GM21619 (cell line): Measurements from ENCODE around the gene SPOPL.
A peak's percentile ranks its signal among the peaks of the same experiment; 100 is the strongest.
"Not testable (repeated sequence)": the region's sequence is repeated elsewhere in the genome, so short reads cannot be mapped to it uniquely, and the experiment has no call there.

Source experiments
- ATAC-seq: cut with Tn5 transposase; IDR thresholded peaks from one replicate; pipeline ENCODE4 v1.9.1; 2021; ENCODE audit not compliant: unreplicated experiment

The SPOPL gene

DNA sequence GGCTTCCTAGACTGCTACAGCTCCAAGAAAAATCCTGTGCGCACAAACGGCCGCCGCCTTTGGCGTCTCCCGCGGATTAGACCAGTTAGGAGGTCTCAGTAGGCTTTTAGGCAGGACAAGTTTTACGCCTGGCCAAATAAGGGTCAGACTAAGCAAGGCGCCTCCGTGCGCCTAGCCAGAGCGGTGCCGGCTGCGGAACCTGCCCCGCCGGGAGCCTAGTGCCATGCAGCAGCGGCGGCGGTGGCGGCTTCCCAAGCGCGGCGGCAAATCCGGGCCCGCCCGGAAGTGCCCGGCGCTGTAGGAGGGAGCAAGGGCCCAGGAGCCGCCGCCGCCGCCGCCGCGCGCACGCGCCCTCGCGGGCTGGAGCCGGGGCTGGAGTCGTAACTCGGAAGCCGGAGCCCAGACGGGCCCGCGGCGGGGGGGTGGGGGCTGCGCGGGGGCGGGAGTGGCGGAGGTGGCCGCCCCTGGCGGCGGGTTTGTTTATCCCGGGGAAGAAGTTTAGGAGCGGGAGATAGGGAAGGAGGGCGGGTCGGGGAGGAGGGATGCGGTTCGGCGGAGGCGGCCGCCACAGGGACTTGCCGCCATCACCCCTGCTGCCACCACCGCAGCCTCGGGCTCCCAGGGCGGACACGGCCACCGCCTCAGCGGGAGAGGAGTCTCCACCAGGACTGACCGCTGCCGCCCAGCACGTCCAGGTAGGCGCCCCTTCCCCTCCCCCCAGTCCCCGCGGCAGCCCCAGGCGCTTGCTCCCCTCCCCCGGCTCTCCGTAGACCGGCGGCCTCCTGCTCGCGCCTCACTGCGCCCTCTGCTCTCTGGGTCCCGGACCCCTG lies at the start of gene SPOPL:
SPOPL (plus strand) TSS at position 346 of the 830 bp plus-strand sequence. CDS start 48,447 bp downstream, outside the sequence.
- ATAC-seq, result peak; percentile 64

- no peak for ATAC-seq
Measured at GRCh38 chr2:138452324-138452723, 49.2 kb upstream of the SPOPL start.

GRCh38 chr2:138453815-138454214 lies 47.8 kb upstream of the SPOPL start:
- no peak for ATAC-seq

DNA sequence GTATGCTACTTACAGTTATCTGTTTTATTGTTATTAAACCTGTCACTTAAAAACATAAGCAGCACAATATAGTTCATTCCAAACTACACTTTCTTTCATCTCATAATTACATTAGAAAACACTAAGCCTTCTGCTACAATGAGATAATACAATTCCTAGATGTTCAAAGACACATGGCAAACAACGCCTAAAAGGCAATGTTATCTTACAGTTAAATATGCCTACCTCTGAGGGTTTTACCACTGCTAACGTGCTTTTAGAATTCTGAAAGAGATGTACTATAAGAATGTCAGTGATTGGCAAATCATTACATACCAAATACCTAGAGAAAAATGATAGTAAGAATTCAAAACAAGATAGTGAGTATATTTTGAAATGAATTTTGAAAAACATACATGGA lies 46.8 kb upstream of the SPOPL start:
- no peak for ATAC-seq

- no peak for ATAC-seq
Measured at GRCh38 chr2:138455275-138455674, 46.3 kb upstream of the SPOPL start.

- ATAC-seq, result no peak
Measured at GRCh38 chr2:138455691-138456090, 45.9 kb upstream of the SPOPL start.

- not testable (repeated sequence) for ATAC-seq
Measured at GRCh38 chr2:138462689-138463088, 38.9 kb upstream of the SPOPL start.

GRCh38 chr2:138468617-138469016 lies 33.0 kb upstream of the SPOPL start:
- ATAC-seq, result no peak

DNA sequence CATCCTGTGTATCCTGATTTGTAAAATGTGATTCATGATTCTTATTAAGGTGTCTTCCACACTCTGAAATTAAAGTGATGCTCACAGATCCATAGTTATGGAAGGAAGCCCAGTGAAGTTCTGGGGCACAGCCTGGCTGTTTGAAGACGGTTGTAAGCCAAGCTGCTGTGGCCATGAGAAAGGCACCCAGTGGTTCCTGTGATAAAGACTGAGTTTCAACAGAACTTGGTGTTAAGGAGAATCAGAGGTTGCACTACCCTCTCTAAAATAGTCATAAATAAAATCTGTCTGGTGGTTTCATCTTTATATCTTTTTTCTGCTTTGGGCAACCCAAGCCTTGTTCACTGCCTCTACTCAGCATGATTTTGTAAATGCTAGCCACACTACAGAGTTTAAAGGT lies 32.2 kb upstream of the SPOPL start:
- no peak for ATAC-seq

DNA sequence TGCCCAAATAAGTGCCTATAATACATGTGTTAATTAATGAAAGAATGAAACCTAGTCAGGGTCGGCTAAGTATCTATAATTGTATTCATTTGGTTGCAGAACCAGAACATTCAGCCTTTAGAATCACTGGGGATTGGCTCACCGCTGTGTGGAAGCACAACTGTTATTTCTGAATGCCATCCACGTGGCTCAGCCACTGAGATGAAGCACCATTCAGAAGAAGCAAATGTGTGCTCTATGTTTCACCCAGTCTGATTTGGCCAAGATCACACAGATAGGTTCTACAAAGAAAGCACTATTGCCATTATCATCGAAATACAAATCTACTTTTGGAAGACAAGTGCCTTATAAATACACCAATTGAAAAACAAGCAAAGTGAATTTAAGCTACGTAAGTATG lies 30.6 kb upstream of the SPOPL start:
- no peak for ATAC-seq

DNA sequence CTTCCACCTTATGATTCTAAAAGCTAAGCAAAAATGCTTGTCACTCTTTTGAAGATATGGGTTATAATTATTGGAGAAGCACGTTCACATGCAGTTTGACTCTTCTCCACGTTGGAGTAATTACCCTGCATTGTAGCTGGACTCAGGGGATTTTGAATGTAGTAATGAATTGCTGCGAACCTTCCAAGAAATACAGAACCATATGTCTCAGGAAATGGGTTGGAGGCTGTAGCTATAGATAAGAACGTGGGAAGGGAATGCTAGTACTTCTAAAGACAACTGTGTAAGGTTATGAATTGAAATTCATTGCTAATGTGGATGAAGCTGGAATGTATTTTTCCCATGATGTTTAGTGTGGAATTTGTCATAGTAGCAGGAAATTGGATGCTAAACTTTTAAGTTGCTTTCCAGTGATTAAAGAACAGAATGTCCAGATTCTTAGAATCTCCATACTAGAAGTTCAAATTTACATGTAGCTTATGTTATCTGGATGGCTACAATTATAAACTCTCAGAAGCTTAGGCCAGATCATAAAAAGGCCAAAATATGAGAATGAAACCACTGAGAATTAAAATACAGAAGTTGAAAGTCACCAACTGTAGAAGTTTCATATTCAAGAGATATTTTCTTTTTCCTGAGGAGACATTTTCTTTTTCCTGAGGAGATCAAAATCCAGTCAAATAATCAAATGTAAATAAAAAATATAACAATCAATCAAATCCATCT lies 27.3 kb upstream of the SPOPL start:
- no peak for ATAC-seq

DNA sequence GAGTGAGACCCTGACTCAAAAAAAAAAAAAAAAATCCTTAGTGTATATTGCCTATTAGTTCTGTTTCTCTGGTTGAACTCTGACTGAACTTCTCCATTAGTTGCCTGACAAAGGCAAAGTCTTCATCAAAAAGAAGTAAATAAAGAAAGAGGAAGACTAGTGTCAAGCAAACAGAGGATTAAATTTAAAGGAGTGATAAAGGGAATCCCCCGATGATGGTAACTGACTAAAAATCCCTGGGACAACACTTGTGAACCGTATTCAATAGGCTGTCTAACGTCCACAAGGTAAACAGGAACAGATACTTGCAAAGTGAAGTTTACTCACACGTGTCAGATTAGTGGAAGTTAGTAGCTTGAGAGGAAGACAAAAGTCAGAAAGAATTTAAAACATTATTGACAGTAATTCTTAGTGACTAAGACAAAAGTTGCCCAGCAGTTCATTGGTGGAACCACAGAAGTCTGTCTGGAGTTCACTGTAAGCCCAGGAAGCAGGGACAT lies 26.2 kb upstream of the SPOPL start:
- ATAC-seq, result peak; percentile 85

GRCh38 chr2:138476186-138476585 lies 25.4 kb upstream of the SPOPL start:
- no peak for ATAC-seq

DNA sequence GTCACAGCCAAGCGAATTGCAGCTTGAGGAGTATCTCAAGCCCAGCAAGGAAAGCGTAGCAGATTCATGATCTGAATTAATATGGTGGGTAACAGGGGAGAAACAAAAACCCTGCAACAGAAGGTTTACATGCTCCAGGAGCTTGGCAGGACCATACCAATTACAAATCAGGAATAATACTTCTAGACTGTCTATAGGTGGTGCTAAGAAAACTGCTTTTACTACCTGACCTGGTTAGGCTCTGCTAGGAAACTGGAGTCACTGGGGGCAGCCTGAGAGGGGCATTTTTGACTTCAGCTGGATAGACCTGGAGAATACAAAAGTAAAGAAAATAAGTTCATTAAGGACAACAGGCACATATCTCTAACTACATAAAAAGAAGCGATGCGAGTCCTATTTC lies 24.6 kb upstream of the SPOPL start:
- ATAC-seq, result no peak

DNA sequence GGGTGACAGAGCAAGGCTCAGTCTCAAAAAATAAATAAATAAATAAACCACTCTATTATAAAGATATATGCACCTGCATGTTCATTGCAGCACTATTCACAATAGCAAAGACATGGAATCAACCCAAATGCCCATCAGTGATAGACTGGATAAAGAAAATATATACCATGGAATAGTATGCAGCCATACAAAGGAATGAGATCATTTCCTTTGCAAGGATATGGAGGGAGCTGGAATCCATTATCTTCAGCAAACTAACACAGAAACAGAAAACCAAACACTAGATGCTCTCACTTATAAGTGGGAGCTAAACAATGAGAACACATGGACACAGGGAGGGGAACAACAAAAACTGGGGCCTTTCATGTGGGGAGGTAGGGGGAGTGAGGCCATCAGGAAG lies 18.8 kb upstream of the SPOPL start:
- not testable (repeated sequence) for ATAC-seq

DNA sequence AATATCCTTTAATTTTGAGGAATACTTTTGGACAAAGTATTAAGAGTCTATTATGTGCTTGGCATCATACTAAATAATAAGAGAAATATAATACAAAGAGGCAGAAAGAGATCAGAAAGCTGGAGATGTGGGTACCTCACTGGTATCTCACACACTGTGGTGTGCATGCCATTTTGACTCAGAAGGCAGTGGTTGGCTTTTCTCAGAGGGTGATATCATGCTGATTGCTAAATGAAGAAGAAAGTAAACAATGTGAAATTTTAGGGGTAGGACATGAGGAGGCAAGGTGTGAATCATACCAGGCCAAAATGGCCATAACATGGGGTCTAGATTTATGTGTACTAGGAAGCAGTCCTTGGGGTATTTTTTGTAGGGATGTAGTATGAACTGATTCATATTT lies 16.6 kb upstream of the SPOPL start:
- no peak for ATAC-seq

DNA sequence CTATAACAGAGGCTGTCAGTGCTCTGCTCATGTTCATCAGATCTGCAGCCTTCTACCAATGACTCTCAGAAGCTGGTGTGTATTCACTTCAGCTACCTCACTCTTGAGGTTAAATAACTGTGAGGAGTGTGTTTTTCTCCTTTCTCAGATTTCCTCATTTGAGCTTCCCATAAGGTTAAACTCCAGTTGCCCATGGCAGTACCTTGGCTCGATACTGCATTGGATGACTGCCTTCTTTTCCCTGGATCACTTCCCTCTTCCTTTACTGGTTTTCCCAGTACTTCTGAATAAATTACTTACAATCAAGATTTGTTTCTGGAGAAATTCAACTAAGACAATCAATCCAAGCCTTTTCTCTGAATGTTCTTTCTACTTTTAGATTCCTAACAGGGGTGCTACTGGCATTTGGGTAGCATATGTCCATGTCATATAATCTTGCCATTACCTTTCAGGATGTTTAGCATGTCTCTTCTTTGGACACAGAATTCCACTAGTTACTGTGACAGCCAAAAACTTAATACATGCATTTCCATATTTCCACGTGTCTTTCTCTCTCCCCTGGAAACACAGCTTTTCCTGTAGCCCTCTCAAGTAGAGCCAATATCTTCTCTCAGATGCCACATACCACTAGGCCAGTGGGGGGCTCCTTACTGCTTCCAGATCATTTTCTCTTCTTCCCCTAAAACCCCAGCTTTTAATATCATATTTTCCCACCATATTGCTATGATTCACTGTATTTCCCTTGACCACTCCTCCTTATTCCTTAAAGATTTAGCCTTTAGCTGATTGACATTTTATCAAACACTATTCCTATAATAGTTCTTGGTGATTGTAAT lies 15.0 kb upstream of the SPOPL start:
- no peak for ATAC-seq

DNA sequence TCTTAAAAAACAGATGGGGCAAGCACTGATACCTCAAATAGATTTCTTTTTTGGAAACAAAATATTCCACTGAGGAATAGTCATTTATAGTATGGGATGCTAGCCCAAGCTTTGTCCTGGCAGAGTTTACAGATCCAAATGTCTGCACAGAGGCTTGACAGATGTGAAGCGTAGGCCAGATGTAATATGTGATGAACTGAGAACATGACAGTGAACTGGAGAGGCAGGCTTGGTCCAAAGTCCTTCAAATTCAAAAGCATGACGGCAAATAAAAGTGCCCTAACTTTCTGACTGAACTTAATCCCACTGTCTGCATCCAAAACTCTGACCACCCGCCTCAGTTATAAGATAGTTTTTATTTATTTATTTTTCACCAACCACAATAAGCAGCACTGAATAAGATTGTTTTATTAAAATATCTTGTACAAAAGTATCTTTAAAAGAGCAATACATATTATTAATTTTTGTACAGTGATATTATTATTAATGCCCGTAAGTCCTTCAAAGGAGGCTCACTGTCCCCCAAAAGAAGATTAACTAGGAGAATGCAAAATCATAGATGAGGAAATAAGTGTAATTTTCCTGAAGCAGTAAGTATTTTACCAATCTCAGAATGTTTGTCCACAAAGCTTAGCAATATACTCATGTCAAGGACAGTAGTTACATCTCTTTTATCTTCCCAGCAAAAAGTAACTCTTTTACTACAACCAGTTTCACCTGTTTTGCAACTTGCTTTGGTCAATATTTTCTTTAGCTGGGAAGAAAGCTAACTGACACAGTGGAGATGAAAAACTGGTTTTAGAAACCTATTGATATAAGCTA lies 10.7 kb upstream of the SPOPL start:
- ATAC-seq, result no peak

GRCh38 chr2:138491495-138491862 lies 10.1 kb upstream of the SPOPL start:
- ATAC-seq, result no peak

DNA sequence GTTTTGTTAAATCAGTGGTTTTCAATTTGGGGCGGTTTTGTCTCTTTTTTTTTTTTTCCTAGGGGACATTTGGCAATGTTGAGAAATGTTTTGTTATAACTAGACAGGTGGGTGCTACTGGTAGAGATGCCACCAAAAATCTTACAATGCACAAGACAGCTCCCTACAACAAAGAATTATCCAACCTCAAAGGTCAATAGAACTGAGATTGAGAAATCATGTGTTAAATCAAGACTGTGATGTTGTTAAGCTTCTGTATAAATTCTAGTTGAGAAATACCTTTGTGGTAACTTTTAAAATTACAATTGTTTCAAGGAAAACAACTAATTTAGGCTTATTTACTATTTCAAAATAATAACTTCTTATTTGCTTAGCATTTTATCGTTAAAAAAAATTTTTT lies 9.4 kb upstream of the SPOPL start:
- ATAC-seq, result no peak
